PFSK-1 (cell line): Measurements from ENCODE around the gene TRIM54. TPM values are rescaled to one million over a fixed set of nuclear protein-coding genes. Genes with fewer than 3 reads are reported as not detected.

ENCODE experiments used
- FOXP2 ChIP-seq: optimal IDR thresholded peaks from 2 replicates; pipeline ENCODE3; 2011; ENCODE audit warnings: borderline replicate concordance, control low read depth, inconsistent platforms; ENCODE audit not compliant: insufficient read depth; ENCODE audit errors: extremely low read length, extremely low read depth
- POLR2AphosphoS5 ChIP-seq: IDR thresholded peaks from 2 replicates; pipeline ENCODE4 v1.6.1; 2012; ENCODE audit warnings: low read depth, mild to moderate bottlenecking, control low read depth, low read length, moderate library complexity
- SIN3A ChIP-seq: IDR thresholded peaks from 2 replicates; pipeline ENCODE4 v1.6.1; 2012; ENCODE audit warnings: mild to moderate bottlenecking, low read length, moderate library complexity, borderline replicate concordance; ENCODE audit not compliant: insufficient read depth
- TAF1 ChIP-seq: IDR thresholded peaks from 2 replicates; pipeline ENCODE4 v1.6.1; 2012; ENCODE audit warnings: low read length, control low read depth, borderline replicate concordance; ENCODE audit not compliant: insufficient read depth
- polyA plus RNA-seq: library from polyadenylated mRNA; unstranded; fragments of >200 nt; gene quantifications from one replicate; pipeline ENCODE4 v1.2.1, GENCODE V29; 2012; ENCODE audit warnings: low read depth, missing spikeins; ENCODE audit not compliant: insufficient read length
- TF ChIP-seq, protein P1 (sequence below), 2 experiments: IDR thresholded peaks; 2 replicates each; pipeline versions ENCODE4 v1.6.1 to v1.8.0; 2011 to 2012; ENCODE audit warnings: low read depth in 2 of 2, low read length in 2 of 2, control low read depth in 1 of 2, inconsistent platforms in 1 of 2, mild to moderate bottlenecking in 1 of 2, moderate library complexity in 1 of 2; ENCODE audit not compliant: insufficient read depth in 1 of 2

The TRIM54 gene, protein sequence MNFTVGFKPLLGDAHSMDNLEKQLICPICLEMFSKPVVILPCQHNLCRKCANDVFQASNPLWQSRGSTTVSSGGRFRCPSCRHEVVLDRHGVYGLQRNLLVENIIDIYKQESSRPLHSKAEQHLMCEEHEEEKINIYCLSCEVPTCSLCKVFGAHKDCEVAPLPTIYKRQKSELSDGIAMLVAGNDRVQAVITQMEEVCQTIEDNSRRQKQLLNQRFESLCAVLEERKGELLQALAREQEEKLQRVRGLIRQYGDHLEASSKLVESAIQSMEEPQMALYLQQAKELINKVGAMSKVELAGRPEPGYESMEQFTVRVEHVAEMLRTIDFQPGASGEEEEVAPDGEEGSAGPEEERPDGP
- 0.28 TPM for polyA plus RNA-seq

DNA sequence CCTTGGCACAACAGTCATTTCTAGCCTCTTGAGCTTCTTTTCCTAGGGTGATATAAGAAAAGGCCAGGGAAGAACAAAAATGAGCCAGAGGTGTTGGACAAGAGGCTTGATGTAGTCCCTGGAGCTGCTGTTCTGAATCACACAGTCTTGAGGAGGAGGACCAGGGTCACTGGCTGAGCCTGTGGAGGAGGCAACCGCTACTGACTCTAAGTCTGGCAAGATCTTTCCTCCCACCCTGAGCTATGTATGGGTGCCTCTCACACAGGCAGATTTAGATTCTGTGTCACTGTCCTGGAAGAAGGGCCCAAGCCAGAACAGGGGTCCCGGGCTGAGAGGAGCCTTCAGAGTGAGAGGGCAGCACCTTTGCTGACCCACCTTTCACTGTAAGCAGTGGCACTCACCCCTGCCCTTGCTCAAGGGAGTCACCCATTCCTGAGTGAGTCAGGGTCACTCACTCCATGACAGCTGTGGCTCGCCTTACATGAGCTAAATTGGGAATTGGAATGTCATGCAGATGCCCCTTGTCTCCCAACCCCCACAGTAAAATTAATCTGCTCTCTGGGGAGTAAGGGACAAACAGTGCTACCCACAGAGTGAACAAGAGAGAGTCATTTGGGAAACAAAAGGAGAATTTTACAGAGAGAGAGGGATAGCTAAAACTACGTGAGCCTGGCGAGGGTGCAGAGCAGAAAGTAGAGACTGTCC is at the start of gene TRIM54:
TRIM54 (plus strand) TSS at position 575 of the 705 bp plus-strand sequence. CDS start 303 bp downstream, outside the sequence.
- TF ChIP-seq POLR2AphosphoS5 (no peak), FOXP2 (no peak), TAF1 (no peak), SIN3A (no peak)
- TF ChIP-seq, protein P1, sequence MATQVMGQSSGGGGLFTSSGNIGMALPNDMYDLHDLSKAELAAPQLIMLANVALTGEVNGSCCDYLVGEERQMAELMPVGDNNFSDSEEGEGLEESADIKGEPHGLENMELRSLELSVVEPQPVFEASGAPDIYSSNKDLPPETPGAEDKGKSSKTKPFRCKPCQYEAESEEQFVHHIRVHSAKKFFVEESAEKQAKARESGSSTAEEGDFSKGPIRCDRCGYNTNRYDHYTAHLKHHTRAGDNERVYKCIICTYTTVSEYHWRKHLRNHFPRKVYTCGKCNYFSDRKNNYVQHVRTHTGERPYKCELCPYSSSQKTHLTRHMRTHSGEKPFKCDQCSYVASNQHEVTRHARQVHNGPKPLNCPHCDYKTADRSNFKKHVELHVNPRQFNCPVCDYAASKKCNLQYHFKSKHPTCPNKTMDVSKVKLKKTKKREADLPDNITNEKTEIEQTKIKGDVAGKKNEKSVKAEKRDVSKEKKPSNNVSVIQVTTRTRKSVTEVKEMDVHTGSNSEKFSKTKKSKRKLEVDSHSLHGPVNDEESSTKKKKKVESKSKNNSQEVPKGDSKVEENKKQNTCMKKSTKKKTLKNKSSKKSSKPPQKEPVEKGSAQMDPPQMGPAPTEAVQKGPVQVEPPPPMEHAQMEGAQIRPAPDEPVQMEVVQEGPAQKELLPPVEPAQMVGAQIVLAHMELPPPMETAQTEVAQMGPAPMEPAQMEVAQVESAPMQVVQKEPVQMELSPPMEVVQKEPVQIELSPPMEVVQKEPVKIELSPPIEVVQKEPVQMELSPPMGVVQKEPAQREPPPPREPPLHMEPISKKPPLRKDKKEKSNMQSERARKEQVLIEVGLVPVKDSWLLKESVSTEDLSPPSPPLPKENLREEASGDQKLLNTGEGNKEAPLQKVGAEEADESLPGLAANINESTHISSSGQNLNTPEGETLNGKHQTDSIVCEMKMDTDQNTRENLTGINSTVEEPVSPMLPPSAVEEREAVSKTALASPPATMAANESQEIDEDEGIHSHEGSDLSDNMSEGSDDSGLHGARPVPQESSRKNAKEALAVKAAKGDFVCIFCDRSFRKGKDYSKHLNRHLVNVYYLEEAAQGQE (IDR thresholded peaks at IDR 0.05; ENCODE audit: insufficient read depth in 1 of 2, low read depth in 2 of 2, low read length in 2 of 2) = no peak

DNA sequence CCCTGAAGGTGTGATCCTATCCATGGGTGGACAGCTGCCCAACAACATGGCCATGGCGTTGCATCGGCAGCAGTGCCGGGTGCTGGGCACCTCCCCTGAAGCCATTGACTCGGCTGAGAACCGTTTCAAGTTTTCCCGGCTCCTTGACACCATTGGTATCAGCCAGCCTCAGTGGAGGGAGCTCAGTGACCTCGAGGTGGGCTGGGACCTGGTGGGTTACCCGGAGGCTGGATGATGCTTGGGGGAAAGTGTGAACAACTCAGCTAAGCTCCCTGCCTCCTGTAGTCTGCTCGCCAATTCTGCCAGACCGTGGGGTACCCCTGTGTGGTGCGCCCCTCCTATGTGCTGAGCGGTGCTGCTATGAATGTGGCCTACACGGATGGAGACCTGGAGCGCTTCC is 48.9 kb upstream of the TRIM54 start:
- TF ChIP-seq, protein P1 (IDR thresholded peaks at IDR 0.05; ENCODE audit: insufficient read depth in 1 of 2, low read depth in 2 of 2, low read length in 2 of 2) = no peak
- TF ChIP-seq FOXP2 (no peak), SIN3A (no peak), TAF1 (no peak), POLR2AphosphoS5 (no peak)

DNA sequence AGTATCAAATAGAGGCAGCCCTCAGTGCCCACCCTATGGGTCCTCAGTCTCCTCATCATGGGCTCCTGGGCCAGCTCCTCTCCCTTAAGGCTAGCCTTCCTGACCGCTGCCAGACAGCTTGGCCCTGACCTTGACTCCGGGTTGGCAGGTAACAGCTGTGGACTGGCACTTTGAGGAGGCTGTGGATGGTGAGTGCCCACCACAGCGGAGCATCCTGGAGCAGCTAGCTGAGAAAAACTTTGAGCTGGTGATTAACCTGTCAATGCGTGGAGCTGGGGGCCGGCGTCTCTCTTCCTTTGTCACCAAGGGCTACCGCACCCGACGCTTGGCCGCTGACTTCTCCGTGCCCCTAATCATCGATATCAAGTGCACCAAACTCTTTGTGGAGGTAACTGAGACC is 46.1 kb upstream of the TRIM54 start:
- TF ChIP-seq TAF1 (no peak), SIN3A (no peak), POLR2AphosphoS5 (no peak)
- TF ChIP-seq, protein P1 (IDR thresholded peaks at IDR 0.05; ENCODE audit: insufficient read depth in 1 of 2, low read depth in 2 of 2, low read length in 2 of 2) = no peak

DNA sequence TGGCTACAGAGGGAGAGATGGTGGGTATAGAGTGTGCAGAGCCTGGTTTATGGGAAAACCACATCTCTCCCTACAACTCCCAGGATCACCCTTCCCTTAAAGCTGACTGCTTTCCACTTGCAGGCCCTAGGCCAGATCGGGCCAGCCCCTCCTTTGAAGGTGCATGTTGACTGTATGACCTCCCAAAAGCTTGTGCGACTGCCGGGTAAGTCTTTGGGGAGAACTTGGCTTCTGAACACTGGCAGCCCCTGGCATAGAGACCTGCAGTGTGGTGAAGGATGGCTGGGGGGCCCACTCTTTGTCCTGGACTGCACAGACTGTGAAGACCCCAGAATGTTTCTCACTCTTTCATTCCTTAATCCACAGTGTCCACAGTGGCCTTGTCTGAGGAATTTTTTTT is 45.6 kb upstream of the TRIM54 start:
- TF ChIP-seq SIN3A (no peak), TAF1 (no peak), FOXP2 (no peak), POLR2AphosphoS5 (no peak)
- TF ChIP-seq, protein P1 (IDR thresholded peaks at IDR 0.05; ENCODE audit: insufficient read depth in 1 of 2, low read depth in 2 of 2, low read length in 2 of 2) = no peak
